Fibroblast of the aortic adventitia (primary cell): ENCODE data around the gene ABCA8. TPM values are rescaled to one million over a fixed set of nuclear protein-coding genes. Genes with fewer than 3 reads are reported as not detected.
A peak's percentile ranks its signal among the peaks of the same experiment; 100 is the strongest.

Experiments used
- DNase-seq: peaks from one replicate; pipeline ENCODE4 v3.0.0-alpha.2; 2010; ENCODE audit warnings: low read depth
- H3K4me3 ChIP-seq: 2 replicates; pipeline ENCODE4 v1.5.1; 2011; ENCODE audit warnings: low read depth, mild to moderate bottlenecking, control low read depth, low read length, moderate library complexity
- total RNA-seq: library from RNA; depleted of rRNA; stranded (reverse); fragments of >200 nt; gene quantifications from 2 replicates; pipeline ENCODE4 v1.2.3, GENCODE V29; 2012; ENCODE audit warnings: low replicate concordance
- TF ChIP-seq, protein P1 (sequence below): IDR thresholded peaks from 2 replicates; pipeline ENCODE4 v1.5.1; 2011; ENCODE audit warnings: mild to moderate bottlenecking, low read length, control low read depth, inconsistent platforms; ENCODE audit not compliant: insufficient read depth

Gene ABCA8
- total RNA-seq, 1 donor = 93.5 TPM

DNA sequence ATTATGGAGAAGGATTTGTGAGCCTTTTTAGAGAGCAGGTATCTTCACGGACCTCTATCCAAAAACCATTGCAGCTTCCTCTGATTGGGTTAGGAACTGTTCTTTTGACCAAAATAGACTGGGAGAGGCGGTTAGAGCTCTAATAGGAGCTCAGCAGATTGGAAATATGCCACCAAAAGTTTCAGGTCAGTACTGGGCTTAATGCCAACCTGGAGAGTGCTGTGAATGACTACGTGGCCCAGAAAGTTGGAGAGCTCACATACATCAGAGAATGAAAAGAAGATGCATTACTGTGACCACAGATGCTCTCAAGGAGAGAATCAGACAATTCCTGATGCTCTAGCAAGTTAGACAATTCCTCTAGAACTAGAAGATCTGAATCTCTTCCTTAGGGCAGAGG lies 86.5 kb downstream of the ABCA8 start:
- H3K4me3 ChIP-seq = no peak overlapping the region
- peak; percentile 65 for DNase-seq
- TF ChIP-seq, protein P1, sequence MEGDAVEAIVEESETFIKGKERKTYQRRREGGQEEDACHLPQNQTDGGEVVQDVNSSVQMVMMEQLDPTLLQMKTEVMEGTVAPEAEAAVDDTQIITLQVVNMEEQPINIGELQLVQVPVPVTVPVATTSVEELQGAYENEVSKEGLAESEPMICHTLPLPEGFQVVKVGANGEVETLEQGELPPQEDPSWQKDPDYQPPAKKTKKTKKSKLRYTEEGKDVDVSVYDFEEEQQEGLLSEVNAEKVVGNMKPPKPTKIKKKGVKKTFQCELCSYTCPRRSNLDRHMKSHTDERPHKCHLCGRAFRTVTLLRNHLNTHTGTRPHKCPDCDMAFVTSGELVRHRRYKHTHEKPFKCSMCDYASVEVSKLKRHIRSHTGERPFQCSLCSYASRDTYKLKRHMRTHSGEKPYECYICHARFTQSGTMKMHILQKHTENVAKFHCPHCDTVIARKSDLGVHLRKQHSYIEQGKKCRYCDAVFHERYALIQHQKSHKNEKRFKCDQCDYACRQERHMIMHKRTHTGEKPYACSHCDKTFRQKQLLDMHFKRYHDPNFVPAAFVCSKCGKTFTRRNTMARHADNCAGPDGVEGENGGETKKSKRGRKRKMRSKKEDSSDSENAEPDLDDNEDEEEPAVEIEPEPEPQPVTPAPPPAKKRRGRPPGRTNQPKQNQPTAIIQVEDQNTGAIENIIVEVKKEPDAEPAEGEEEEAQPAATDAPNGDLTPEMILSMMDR = no peak

DNA sequence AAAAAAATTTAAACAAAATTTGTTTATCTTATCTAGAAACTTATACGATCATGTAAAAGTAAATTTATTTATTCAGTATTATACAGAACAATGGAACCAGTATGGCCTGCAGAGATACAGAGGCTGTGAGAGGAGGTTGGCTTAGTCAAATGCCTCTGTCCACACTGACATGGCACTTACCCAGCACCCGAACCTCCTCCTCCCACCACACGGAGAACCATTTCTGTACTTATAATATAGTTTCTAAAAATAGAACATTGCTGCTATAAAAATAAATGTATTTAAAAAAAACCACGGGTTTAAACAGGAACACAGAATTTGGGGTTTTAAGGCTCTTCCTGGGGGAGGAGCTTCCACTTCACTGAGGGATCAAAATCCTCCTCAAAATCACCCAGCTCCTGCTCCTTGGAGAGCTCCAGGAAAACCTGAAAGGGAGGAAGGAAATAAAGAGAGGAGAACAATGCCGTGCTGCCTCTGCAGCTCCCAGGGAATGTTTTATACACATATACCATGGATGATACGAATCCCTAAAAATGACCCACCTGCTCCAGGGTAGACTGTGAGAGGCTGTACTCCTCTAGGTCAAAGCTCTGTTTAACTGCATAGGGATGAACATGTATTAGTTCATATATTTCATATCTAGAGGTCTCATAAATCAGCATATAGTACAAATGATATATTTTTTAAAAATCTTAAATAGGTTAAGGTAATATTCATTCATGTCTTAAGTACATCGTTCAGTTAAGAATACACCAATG lies 87.3 kb downstream of the ABCA8 start:
- TF ChIP-seq, protein P1 = no peak
- no peak for DNase-seq
- H3K4me3 ChIP-seq = no peak overlapping the region

DNA sequence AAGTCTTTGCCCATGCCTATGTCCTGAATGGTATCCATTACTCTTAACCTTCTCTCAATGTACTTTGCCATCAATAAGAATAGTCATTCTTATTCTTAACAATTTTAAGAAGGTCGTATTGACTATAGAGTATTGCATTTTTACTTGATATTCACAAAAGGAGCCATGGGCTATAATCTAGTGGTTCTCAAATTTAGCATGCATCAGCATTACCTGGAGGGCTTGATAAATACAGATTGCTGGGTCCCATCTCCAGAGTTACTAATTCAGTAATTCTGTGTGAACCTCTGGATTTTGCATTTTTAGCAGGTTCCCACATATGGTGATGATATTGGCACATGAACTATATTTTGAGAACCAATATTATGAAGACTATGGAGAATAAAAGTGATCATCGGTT lies 89.6 kb downstream of the ABCA8 start:
- no peak overlapping the region for H3K4me3 ChIP-seq
- TF ChIP-seq, protein P1 = no peak
- DNase-seq = no peak

DNA sequence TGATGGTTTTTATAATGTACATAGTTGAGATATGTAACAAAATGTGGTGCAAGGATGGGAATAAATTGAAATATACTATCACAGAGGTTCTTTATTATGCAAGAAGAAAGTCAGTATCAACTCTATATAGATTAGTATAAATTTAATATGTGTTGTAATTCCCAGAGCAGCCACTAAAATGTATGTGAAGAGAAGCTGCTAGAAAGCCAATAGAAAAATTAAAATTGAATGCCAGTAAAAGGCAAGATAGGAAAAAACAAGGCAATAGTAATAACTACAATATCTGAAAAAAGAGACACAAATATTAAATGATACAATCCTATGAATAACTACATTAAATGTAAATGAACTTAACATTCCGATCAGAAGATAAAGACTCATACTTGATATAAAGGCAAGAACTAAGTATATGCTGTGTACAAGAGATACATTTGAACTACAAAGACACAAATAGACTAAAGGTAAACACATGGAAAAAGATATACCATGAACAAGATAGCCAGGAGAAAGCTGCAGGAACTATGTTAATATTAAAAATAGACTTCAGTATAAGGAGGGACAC lies 92.0 kb downstream of the ABCA8 start:
- H3K4me3 ChIP-seq = no peak overlapping the region
- DNase-seq = no peak
- TF ChIP-seq, protein P1 = no peak

DNA sequence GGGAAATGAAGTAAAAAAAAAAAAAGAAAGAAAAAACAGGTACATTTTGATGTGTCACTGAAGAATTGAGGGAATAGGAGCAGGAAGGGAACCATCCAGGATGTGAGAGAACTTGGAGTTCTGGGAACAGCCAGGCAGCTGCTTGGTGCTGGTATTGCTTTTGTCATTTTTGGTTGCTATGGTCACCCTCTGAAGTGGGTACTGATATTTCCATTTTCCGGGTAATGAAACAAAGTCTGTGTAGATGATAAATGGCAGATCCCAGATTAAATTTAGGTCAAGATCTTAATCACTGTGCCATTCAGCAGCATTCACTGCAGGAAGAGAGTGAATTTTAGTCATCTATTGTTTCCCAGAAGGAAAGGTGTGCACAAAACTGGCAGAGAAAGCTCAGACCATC lies 93.6 kb downstream of the ABCA8 start:
- DNase-seq = no peak
- TF ChIP-seq, protein P1 = no peak
- no peak overlapping the region for H3K4me3 ChIP-seq

DNA sequence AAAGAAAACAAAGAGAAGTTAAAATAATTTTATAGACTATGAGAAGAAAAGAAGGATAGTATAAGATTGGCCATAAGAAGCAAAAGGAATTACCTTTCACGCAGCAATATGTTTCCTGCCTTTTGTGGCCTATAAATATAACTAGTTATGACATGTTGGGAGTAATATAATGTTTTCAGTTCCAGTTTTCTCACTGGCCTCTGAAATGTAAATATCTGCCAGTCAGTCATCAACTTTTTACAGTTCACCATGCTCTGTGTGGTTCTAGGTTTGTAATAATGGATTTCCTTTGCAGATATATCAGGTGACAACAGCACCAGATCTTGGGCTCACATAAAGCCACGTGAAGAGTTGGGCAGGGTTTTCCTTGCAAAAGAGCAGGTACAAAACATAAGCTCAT lies 94.3 kb downstream of the ABCA8 start:
- TF ChIP-seq, protein P1 = no peak
- H3K4me3 ChIP-seq = no peak overlapping the region
- DNase-seq = no peak
